Embryonic facial prominence (tissue), 1 donor: ENCODE results near the gene MED29.

Experiments used
- DNase-seq: peaks from one replicate; pipeline ENCODE4 v3.0.0-alpha.2; 2016; ENCODE audit errors: extremely low spot score

The MED29 gene

GRCh38 chr19:39398297-39398864 lies 7.2 kb downstream of the MED29 start:
- DNase-seq: no peak

GRCh38 chr19:39399668-39400050 lies 8.5 kb downstream of the MED29 start:
- no peak for DNase-seq

GRCh38 chr19:39400061-39400460 lies 8.9 kb downstream of the MED29 start:
- no peak for DNase-seq

GRCh38 chr19:39401070-39401548 lies 9.9 kb downstream of the MED29 start:
- DNase-seq: no peak

GRCh38 chr19:39401549-39402345 lies 10.6 kb downstream of the MED29 start:
- no peak for DNase-seq

GRCh38 chr19:39402346-39403300 lies 11.4 kb downstream of the MED29 start:
- DNase-seq: peak; percentile 83

GRCh38 chr19:39403331-39404312 lies 12.4 kb downstream of the MED29 start:
- peak; percentile 94 for DNase-seq

GRCh38 chr19:39405261-39405957 lies 14.2 kb downstream of the MED29 start:
- no peak for DNase-seq

- DNase-seq: no peak
Measured at GRCh38 chr19:39405958-39406655, 14.9 kb downstream of the MED29 start.

GRCh38 chr19:39406656-39407409 lies 15.7 kb downstream of the MED29 start, which contains the start of gene ZFP36:
ZFP36 (plus strand) TSS chr19:39406847; CDS start chr19:39406905, 58 bp downstream.
- DNase-seq: no peak

GRCh38 chr19:39407410-39407659 lies 16.2 kb downstream of the MED29 start:
- DNase-seq: no peak

- no peak for DNase-seq
Measured at GRCh38 chr19:39407660-39408391, 16.6 kb downstream of the MED29 start.

GRCh38 chr19:39408392-39409207 lies 17.4 kb downstream of the MED29 start:
- DNase-seq: no peak

- no peak for DNase-seq
Measured at GRCh38 chr19:39409208-39410016, 18.2 kb downstream of the MED29 start.

GRCh38 chr19:39410017-39410830 lies 19.0 kb downstream of the MED29 start:
- no peak for DNase-seq

- DNase-seq: no peak
Measured at GRCh38 chr19:39410831-39411080, 19.6 kb downstream of the MED29 start.
